Measurements from ENCODE around the gene C1orf35. TPM values are rescaled to one million over a fixed set of nuclear protein-coding genes. Genes with fewer than 3 reads are reported as not detected.

The C1orf35 gene
- total RNA-seq, 1 experiment from 2014 or later: 63.3 TPM

GRCh38 chr1:228109962-228110488 is 6.9 kb upstream of the C1orf35 start:
- POLR2A ChIA-PET (ENCODE audit: unreplicated experiment): interaction anchor here (0.8 kb wide), 1 partner anchor 322 kb away, joined by 3 read pairs; no protein-coding TSS in a partner anchor
- Histone ChIP-seq H2AFZ (ENCODE audit: low read length) (peak overlapping the region; percentile 96), H3K36me3 (ENCODE audit: low read depth, low read length) (peaks cover 17% of the 10 kb centered on the region; the same call in 1 of the 2 replicates), H3K27ac (ENCODE audit: low read length) (no peak overlapping the region), H3K79me2 (ENCODE audit: low read length) (peaks cover 24% of the 10 kb centered on the region), H3K9me3 (ENCODE audit: low read length) (no peaks in the 10 kb centered on the region), H3F3A (ENCODE audit: low read length, unreplicated experiment) (no peaks in the 10 kb centered on the region), H4K20me1 (ENCODE audit: low read length) (no peaks in the 10 kb centered on the region), H3K4me2 (ENCODE audit: low read length) (peak overlapping the region; percentile 86), H3K4me3 (ENCODE audit: low read length) (peak overlapping the region; percentile 87), H3K27me3 (ENCODE audit: low read length) (no peaks in the 10 kb centered on the region), H3K4me1 (ENCODE audit: insufficient read depth, low read length) (peaks cover 17% of the 10 kb centered on the region), H3K9me2 (replicated peaks; ENCODE audit: low read length) (no peaks in the 10 kb centered on the region), H3K9ac (ENCODE audit: low read length) (peak overlapping the region; percentile 91)
- CTCF ChIA-PET: interaction anchor here (1.0 to 1.4 kb wide), 2 partner anchors 21 to 110 kb away, joined by 3 to 10 read pairs; no protein-coding TSS in a partner anchor
- TF ChIP-seq EZH2phosphoT487 (IDR thresholded peaks at IDR 0.05; ENCODE audit: borderline replicate concordance, low read length): no peak
- intact Hi-C loops (cut with micrococcal nuclease): loop anchor here (1.0 to 10.0 kb wide), 3 partner anchors 30 to 545 kb away; partner anchors contain the start of genes GUK1 and ZNF678
- ATAC-seq (peak; percentile 2), DNase-seq (peak; percentile 30)
- BruUV-seq (replicated peaks): TSS peak; percentile 35

- H3K4me1 ChIP-seq (ENCODE audit: insufficient read depth, low read length): peaks cover 19% of the 10 kb centered on the region
- H3K27me3 ChIP-seq (ENCODE audit: low read length): no peaks in the 10 kb centered on the region
- H3K36me3 ChIP-seq (ENCODE audit: low read depth, low read length): peaks cover 17% of the 10 kb centered on the region; the same call in 1 of the 2 replicates
- ChIA-PET POLR2A (ENCODE audit: unreplicated experiment) (no interaction called here), CTCF (interaction anchor here (1.0 to 1.4 kb wide), 2 partner anchors 22 to 110 kb away, joined by 3 to 10 read pairs; no protein-coding TSS in a partner anchor)
- no TSS peak for BruUV-seq (replicated peaks)
- no peaks in the 10 kb centered on the region for H4K20me1 ChIP-seq (ENCODE audit: low read length)
- intact Hi-C loops (cut with micrococcal nuclease): loop anchor here (1.0 to 10.0 kb wide), 3 partner anchors 31 to 545 kb away; partner anchors contain the start of genes GUK1 and ZNF678
- TF ChIP-seq EZH2phosphoT487 (IDR thresholded peaks at IDR 0.05; ENCODE audit: borderline replicate concordance, low read length): no peak
- peak; percentile 37; the same call in 1 of the 2 replicates for TF ChIP-seq CTCF (conservative IDR thresholded peaks at IDR 0.05; ENCODE audit: low read depth, low read length)
- no peak for TF ChIP-seq EZH2 (IDR thresholded peaks at IDR 0.05; ENCODE audit: low read length, unreplicated experiment)
- H3K9ac ChIP-seq (ENCODE audit: low read length): peak within 1 kb of the TSS; percentile 91
- H3K4me3 ChIP-seq (ENCODE audit: low read length): peak within 1 kb of the TSS; percentile 87
- peak within 1 kb of the TSS; percentile 96 for H2AFZ ChIP-seq (ENCODE audit: low read length)
- H3K27ac ChIP-seq (ENCODE audit: low read length): peak within 1 kb of the TSS; percentile 31
- H3F3A ChIP-seq (ENCODE audit: low read length, unreplicated experiment): no peaks in the 10 kb centered on the region
- H3K9me2 ChIP-seq (replicated peaks; ENCODE audit: low read length): no peaks in the 10 kb centered on the region
- DNase-seq (peak; percentile 100), ATAC-seq (peak; percentile 86)
- no peaks in the 10 kb centered on the region for H3K9me3 ChIP-seq (ENCODE audit: low read length)
- peaks cover 24% of the 10 kb centered on the region for H3K79me2 ChIP-seq (ENCODE audit: low read length)
- H3K4me2 ChIP-seq (ENCODE audit: low read length): peak within 1 kb of the TSS; percentile 86
Observed at GRCh38 chr1:228109073-228109961, 6.2 kb upstream of the C1orf35 start, which contains the start of gene MRPL55. Gene MRPL55 (minus strand): TSS chr1:228109299. CDS start chr1:228108260, 1,039 bp downstream.

GRCh38 chr1:228108742-228109072 is 5.6 kb upstream of the C1orf35 start:
- Histone ChIP-seq H3K36me3 (ENCODE audit: low read depth, low read length) (peaks cover 17% of the 10 kb centered on the region; the same call in 1 of the 2 replicates), H3K79me2 (ENCODE audit: low read length) (peaks cover 28% of the 10 kb centered on the region), H4K20me1 (ENCODE audit: low read length) (no peaks in the 10 kb centered on the region), H3K27ac (ENCODE audit: low read length) (peak overlapping the region; percentile 31), H3F3A (ENCODE audit: low read length, unreplicated experiment) (no peaks in the 10 kb centered on the region), H2AFZ (ENCODE audit: low read length) (peak overlapping the region; percentile 96), H3K4me3 (ENCODE audit: low read length) (peak overlapping the region; percentile 87), H3K27me3 (ENCODE audit: low read length) (no peaks in the 10 kb centered on the region), H3K9ac (ENCODE audit: low read length) (peak overlapping the region; percentile 91), H3K9me2 (replicated peaks; ENCODE audit: low read length) (no peaks in the 10 kb centered on the region), H3K4me1 (ENCODE audit: insufficient read depth, low read length) (peaks cover 25% of the 10 kb centered on the region), H3K4me2 (ENCODE audit: low read length) (peak overlapping the region; percentile 86), H3K9me3 (ENCODE audit: low read length) (no peaks in the 10 kb centered on the region)
- TSS peak; percentile 72 for BruUV-seq (replicated peaks)
- ChIA-PET CTCF (no interaction called here), POLR2A (ENCODE audit: unreplicated experiment) (no interaction called here)
- peak; percentile 5 for ATAC-seq
- TF ChIP-seq EZH2phosphoT487 (IDR thresholded peaks at IDR 0.05; ENCODE audit: borderline replicate concordance, low read length) (no peak), CTCF (conservative IDR thresholded peaks at IDR 0.05; ENCODE audit: low read depth, low read length) (no peak), EZH2 (IDR thresholded peaks at IDR 0.05; ENCODE audit: low read length, unreplicated experiment) (no peak)
- DNase-seq: no peak
- intact Hi-C loops (cut with micrococcal nuclease): loop anchor here (1.0 to 10.0 kb wide), 3 partner anchors 32 to 544 kb away; partner anchors contain the start of genes GUK1 and ZNF678

All from PC-3 (cell line).